Esophagus muscularis mucosa (tissue), 3 donors: ENCODE results near the gene CLCN4.

Source experiments
- CTCF ChIP-seq, 3 experiments: fragments of 200-600 bp in 2 of 3; fragments of 450-650 bp in 1 of 3; sonication (generic) in 2 of 3; IDR thresholded peaks; one replicate each; pipeline ENCODE4 v1.5.1; 2017 to 2019; ENCODE audit warnings: antibody characterized with exemption in 3 of 3, mild to moderate bottlenecking in 2 of 3, moderate library complexity in 1 of 3
- EP300 ChIP-seq: sonication (generic); formaldehyde crosslinking; IDR thresholded peaks from one replicate; pipeline ENCODE4 v1.6.1; 2017; ENCODE audit warnings: antibody characterized with exemption

- TF ChIP-seq CTCF (IDR thresholded peaks at IDR 0.05) (no peak), EP300 (no peak)
These were observed 30.7 kb upstream of the CLCN4 start for GRCh38 chrX:10126044-10126443.
